ENCODE measurements around the gene C1QTNF12.
"Not testable (repeated sequence)": the region's sequence is repeated elsewhere in the genome, so short reads cannot be mapped to it uniquely, and the experiment has no call there.

Gene C1QTNF12

GRCh38 chr1:1259540-1259939 lies 13.0 kb upstream of the C1QTNF12 start:
- no peak for DNase-seq (ENCODE audit: low read depth in 2 of 2)

GRCh38 chr1:1259119-1259488 lies 12.6 kb upstream of the C1QTNF12 start:
- no peak for DNase-seq (ENCODE audit: low read depth in 2 of 2)

DNA sequence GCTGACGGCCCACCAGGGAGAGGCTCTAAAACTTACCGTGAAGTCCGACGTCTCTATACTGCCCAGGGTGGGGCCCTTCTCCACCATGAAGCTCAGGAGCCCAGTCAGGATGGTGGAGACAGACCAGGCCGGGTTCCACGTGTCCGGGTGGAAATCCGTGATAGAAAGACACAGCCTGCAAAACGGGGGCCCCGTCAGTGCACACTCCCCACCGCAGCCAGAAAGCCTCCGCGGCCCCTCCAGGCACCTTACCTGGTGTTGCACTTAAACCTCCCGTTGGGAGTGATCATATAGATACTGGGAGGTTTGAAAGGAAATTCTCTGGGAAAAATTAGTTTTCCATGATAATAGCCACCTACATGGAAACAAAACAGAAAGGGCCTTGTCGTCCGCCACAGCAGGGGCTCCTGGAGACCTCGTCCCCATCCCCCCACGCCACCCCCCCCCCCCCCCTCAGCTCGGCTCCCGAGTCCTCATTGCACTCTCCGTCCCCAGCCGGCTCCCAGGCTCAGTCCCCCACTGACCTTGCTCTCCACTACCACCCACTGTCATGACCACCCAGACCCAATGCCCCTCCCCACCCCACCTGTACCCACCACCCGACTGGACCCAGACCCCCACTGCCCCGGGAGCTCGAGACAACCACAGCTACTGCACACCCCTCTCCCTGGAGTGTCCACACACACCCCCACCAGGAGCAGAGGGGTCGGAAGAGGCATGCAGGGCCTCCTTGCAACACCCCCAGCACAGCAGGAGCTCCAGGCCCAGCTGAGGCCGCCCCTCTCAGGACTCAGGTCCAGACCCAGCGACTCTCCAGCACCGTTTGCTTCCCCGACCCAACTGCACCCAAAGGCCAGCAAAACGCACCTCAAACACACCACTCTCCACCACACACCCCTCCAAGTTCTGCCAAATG lies 10.7 kb upstream of the C1QTNF12 start:
- no peak for DNase-seq (ENCODE audit: low read depth in 2 of 2)

- DNase-seq (ENCODE audit: low read depth in 2 of 2), result no peak
These were observed 9.1 kb upstream of the C1QTNF12 start for GRCh38 chr1:1255611-1256010.

DNA sequence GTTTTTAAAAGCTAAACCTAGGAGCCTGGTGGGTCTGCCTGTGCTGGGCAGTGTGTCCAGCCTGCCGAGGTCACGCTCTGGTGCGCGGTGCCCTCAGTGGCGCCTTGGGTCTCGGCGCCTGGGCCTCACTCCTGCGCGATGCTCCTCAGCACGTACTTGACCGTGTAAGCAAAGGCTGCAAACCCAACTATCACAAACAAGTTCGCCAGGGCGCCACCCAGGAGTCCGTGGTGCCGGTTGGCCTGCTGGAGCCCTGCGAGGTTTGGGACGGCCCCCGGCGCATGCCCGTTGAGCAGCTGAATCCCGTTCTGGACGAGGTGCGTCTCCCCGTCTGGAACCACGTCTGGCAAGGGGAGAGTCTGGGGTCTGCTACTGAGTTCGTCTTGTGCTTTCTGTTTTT lies 8.6 kb upstream of the C1QTNF12 start:
- DNase-seq (ENCODE audit: low read depth in 2 of 2), result no peak

GRCh38 chr1:1254667-1254998 lies 8.1 kb upstream of the C1QTNF12 start:
- DNase-seq (ENCODE audit: low read depth in 2 of 2), result no peak

DNA sequence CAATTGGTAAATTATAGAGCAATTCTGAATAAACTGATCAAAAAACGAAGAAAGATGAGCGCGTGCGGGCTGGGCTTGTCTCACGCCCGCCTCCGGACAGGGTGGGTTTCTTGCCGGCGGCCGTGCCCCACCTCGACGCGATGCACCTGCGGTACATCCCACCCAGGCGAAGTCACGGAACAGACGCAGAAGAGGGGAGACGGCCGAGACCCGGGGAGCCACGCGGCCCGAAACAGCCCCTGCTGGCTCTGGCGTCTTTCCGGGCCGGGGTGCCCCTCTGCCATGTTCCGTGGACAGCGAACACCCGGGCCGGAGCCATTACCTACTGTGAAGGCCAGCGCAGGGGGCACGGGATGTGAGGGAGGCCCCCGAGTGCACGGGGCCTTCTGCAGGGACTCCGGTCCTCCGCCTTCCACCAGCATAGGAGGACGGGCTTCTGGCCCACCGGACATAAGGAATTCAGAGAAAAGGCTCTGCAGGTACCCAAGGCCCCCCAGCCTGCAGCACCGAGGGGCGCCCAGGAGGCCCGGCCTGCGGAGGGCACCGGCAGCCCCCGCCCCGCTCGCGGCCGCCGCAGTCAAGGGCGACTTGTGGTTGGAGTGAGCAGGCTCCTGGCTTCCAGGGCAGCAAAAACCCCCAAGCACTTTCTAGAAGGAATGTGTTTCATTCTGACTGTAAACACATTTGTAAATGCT lies 7.6 kb upstream of the C1QTNF12 start:
- no peak for DNase-seq (ENCODE audit: low read depth in 2 of 2)

GRCh38 chr1:1253314-1253713 lies 6.8 kb upstream of the C1QTNF12 start:
- DNase-seq (ENCODE audit: low read depth in 2 of 2), result no peak

DNA sequence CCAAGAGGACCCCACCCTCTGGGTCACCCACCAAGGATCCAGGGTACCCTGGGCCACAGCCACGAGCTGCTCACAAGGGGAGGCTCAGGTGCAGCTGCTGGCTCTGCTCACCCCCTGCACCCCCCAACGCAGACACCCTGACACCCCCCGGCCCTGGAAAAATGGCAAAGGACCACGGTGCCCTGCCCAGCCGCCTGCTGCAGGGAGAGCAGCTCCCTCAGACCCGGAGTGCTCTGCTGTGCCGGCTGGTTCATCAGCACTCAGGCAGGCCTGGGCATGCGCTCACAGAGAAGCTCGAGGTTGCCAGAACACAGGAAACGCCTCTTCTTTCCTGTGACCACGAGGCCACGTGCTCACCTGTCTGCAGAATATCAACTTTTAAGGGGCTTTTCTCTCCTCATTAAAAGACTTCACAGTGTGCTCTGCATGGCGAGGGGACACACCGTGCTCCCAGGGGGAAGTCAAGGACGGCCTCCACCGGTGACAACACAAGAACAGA lies 4.3 kb upstream of the C1QTNF12 start:
- DNase-seq (ENCODE audit: low read depth in 2 of 2), result peak; percentile 37 to 56

DNA sequence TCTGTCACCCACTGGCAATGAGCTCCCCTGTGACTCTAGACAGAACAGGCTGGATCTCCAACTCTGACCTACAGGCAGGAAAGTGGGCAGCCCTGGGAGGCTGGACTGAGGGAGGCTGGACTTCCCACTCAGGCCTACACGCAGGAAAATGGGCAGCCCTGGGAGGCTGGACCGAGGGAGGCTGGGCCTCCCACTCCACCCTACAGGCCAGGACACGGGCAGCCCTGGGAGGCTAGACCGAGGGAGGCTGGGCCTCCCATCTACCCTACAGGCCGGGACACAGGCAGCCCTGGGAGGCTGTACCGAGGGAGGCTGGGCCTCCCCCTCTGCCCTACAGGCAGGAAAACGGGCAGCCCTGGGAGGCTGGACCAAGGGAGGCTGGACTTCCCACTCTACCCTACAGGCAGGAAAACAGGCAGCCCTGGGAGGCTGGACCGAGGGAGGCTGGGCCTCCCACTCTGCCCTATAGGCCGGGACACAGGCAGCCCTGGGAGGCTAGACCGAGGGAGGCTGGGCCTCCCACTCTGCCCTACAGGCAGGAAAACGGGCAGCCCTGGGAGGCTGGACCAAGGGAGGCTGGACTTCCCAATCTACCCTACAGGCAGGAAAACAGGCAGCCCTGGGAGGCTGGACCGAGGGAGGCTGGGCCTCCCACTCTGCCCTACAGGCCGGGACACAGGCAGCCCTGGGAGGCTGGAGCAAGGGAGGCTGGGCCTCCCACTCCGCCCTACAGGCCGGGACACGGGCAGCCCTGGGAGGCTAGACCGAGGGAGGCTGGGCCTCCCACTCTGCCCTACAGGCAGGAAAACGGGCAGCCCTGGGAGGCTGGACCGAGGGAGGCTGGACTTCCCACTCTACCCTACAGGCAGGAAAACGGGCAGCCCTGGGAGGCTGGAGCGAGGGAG lies 1.7 kb upstream of the C1QTNF12 start:
- not testable (repeated sequence) for DNase-seq (ENCODE audit: low read depth in 2 of 2)

DNA sequence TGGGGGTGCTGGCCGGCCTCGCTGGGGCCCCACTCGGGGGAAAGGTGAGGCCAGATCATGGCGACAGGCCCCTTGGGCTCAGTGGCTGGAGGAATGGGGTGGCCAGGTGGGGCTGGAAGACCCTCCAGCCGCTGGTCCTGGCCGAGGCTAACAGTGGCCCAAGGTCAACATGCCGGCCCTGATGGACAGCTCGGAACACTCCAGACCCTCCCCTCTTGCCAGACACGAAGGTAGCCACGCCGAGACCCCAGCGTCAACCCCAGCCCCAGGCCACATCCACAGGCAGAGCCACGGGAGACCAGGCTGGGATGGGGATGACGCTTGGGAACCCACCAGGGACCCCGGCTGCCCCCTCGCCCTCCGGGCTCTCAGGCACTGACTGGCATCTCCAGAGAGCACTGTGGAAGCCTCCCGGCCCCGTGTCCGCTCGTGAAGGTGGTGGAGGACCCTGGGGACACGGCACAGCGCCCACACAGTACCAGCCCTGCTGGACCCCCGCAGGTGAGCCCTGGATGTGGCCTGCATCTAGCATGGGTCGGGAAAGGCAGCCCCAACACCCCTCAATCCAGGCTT lies 905 bp upstream of the C1QTNF12 start:
- DNase-seq (ENCODE audit: low read depth in 2 of 2), result no peak

DNA sequence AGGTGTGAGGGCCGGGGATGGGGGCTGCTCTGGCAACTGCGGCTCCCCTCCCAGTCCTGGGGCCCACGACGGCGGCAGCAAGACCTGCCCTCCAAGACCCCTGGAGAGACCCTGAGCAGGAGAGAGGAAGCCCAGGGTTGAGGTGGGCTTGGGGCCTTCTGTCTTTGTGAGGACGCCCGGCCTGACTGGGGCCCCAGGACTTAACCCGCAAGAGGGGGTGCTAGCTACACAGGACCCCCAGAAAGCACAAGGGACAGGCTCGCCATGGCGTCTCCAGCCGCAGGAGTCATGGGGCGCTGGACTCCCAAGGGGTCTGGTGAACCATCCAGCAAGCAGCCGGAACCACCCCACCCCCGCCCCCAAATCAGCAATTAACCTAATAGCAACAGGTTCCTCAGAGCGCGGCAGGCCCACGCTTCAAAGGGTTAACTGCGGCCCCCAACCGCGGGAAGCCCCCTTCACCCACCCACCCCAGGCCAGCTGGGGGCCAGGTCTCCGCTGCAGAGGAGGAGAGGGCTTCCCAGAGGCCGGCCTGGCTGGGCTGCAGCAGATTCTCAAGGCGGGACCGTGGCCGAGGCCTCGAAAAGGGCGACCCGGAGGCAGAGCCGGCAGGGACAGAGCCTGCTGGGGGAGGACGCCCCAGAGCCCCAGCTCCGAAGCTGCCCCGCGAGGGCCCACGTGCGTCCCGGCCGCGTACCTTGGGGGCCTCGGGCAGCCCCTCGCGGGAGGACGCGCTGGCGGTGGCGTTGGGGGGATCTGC lies 525 bp downstream of the C1QTNF12 start:
- DNase-seq (ENCODE audit: low read depth in 2 of 2), result no peak

- DNase-seq (ENCODE audit: low read depth in 2 of 2), result no peak
These were observed 1.2 kb downstream of the C1QTNF12 start for GRCh38 chr1:1245178-1245816.

- no peak for DNase-seq (ENCODE audit: low read depth in 2 of 2)
These were observed 2.2 kb downstream of the C1QTNF12 start for GRCh38 chr1:1244192-1244811.

GRCh38 chr1:1243807-1244191 lies 2.7 kb downstream of the C1QTNF12 start:
- no peak for DNase-seq (ENCODE audit: low read depth in 2 of 2)

GRCh38 chr1:1243266-1243660 lies 3.3 kb downstream of the C1QTNF12 start:
- DNase-seq (ENCODE audit: low read depth in 2 of 2), result no peak

DNA sequence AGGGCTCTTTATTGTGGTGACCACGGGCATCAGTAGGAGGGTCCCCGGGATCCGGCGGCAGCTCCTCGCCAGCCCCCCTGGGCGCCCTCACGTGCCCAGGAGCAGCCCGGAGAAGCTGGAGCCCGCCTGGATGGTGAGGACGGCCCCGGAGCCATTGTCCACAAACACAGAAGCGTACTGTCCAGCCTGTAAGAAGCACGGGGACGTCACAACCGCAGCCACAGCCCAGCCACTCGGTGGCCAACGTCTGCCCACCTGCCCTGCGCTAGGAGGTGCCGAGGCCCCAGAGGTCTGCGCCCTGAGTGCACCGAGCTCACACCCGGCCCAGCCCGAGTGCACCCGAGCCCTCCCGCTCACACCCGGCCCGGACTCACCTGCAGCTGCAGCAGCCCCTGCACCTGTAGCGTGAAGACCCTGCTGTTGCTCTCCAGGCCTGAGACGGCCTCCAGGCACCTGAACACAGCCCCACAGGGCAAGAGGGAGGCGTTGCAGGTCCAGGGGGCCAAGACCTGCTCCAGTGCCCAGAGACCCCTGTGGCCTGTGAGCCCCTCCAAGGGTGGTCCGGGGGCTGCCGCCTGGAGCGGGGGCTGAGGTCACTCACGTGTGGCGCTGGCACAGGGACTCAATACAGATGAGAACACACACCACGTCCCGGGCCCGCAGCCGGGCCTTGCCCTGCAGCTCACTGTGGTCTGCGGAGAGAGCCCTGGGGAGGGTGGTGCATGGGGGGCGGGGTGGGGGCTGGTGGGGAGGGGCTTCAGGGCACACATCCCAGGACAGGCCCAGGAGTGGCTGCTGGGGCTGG lies 3.9 kb downstream of the C1QTNF12 start:
- DNase-seq (ENCODE audit: low read depth in 2 of 2), result no peak

DNA sequence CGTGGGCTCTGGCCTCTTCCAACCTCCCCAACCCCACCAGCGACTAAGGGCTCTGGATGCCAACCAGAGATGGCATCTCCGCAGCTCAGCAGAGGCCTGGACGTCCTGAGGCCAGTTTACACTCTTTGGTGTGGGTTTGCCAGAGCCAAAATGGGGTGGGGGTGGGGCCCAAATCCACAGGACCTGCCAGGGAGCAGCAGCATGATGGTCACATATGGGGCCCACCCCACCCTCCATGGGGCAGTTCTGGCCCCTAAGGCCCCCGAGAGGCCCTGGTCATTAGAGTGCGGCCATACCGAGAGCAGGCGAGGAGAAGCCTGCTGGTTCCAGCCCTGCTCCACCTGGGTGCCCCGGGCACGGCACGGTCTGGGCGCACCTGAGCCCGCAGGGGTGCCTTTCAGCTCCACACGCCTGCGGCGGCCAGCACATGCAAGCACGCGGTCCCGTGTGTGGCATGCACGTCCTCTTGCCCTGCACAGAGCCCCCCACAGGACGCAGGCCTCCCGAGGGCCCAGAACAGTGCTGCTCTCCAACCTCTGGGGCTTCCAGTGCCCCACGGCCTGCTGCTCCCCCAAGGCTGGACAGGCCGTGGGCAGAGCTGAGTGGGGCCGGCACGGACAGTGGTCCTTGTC lies 4.8 kb downstream of the C1QTNF12 start:
- DNase-seq (ENCODE audit: low read depth in 2 of 2), result no peak

Measured in stimulated activated CD8-positive, alpha-beta memory T cell treated with anti-CD3 and anti-CD28 coated beads, Interleukin-2, amount 100 ng/mL, for 48 hours (primary cell).